DND-41 (cell line): ENCODE measurements around the gene ENHO.

ENCODE experiments used
- CTCF ChIP-seq: IDR thresholded peaks from 2 replicates; pipeline ENCODE4 v1.5.1; 2012; ENCODE audit warnings: borderline replicate concordance, low read length, moderate library complexity, mild to moderate bottlenecking; ENCODE audit not compliant: poor library complexity, severe bottlenecking; ENCODE audit errors: extremely low read depth
- EZH2 ChIP-seq: IDR thresholded peaks from 3 replicates; pipeline ENCODE4 v1.6.1; 2012; ENCODE audit warnings: borderline replicate concordance, low read depth, mild to moderate bottlenecking, moderate library complexity, low read length, inconsistent platforms; ENCODE audit not compliant: severe bottlenecking

GRCh38 chr9:34502471-34502870 lies 20.3 kb downstream of the ENHO start:
- TF ChIP-seq CTCF (no peak), EZH2 (no peak)
